WTC11 (cell line): Measurements from ENCODE around the gene CTIF. TPM values are rescaled to one million over a fixed set of nuclear protein-coding genes. Genes with fewer than 3 reads are reported as not detected.

Source experiments
- ATAC-seq: fragments of 200-7000 bp; cut with Tn5 transposase; 2 replicates; pipeline ENCODE4 v1.10.0; 2021; ENCODE audit warnings: mild to moderate bottlenecking, moderate library complexity
- CTCF ChIA-PET: fragments of 300-600 bp; sonication (Branson Sonifier 250); formaldehyde crosslinking; loops from one replicate; lab custom pipeline; 2021; ENCODE audit warnings: antibody characterized with exemption; lab: Charles Lee
- POLR2A ChIA-PET: fragments of 350-600 bp; sonication (Branson Sonifier 250); formaldehyde crosslinking; loops from one replicate; lab custom pipeline; 2021; ENCODE audit warnings: antibody characterized with exemption; lab: Charles Lee
- DNase-seq: peaks from one replicate; pipeline ENCODE4 v3.0.0; 2021; ENCODE audit warnings: low spot score
- H3K27ac Mint-ChIP-seq: 2 replicates; pipeline ENCODE4 v1.8.0; 2021; ENCODE audit warnings: mixed read lengths
- H3K27me3 Mint-ChIP-seq: 2 replicates; pipeline ENCODE4 v1.8.0; 2021; ENCODE audit warnings: low read depth, mild to moderate bottlenecking, moderate library complexity, mixed read lengths
- H3K36me3 Mint-ChIP-seq: 2 replicates; pipeline ENCODE4 v1.8.0; 2021; ENCODE audit warnings: mixed read lengths
- H3K4me1 Mint-ChIP-seq: 2 replicates; pipeline ENCODE4 v1.8.0; 2022; ENCODE audit warnings: mixed read lengths
- H3K4me3 Mint-ChIP-seq: 2 replicates; pipeline ENCODE4 v1.8.0; 2021; ENCODE audit warnings: mild to moderate bottlenecking, moderate library complexity, mixed read lengths
- H3K9me3 Mint-ChIP-seq: 2 replicates; pipeline ENCODE4 v1.8.0; 2021; ENCODE audit warnings: mixed read lengths
- AFF4 ChIP-seq: sonication (generic); formaldehyde crosslinking; IDR thresholded peaks from 2 replicates; pipeline ENCODE4 v1.8.1; 2023; ENCODE audit warnings: mild to moderate bottlenecking, missing genetic modification reagents, borderline replicate concordance
- ATF1 ChIP-seq: sonication (generic); formaldehyde crosslinking; IDR thresholded peaks from 2 replicates; pipeline ENCODE4 v1.8.1; 2023; ENCODE audit warnings: mild to moderate bottlenecking, moderate library complexity, missing genetic modification reagents
- CREB1 ChIP-seq: sonication (generic); formaldehyde crosslinking; IDR thresholded peaks from 2 replicates; pipeline ENCODE4 v1.8.0; 2023; ENCODE audit warnings: mild to moderate bottlenecking, missing genetic modification reagents
- CREM ChIP-seq: sonication (generic); formaldehyde crosslinking; IDR thresholded peaks from 2 replicates; pipeline ENCODE4 v1.8.1; 2022; ENCODE audit warnings: mild to moderate bottlenecking, missing genetic modification reagents, moderate library complexity
- ETV6 ChIP-seq: sonication (generic); formaldehyde crosslinking; IDR thresholded peaks from 2 replicates; pipeline ENCODE4 v1.8.1; 2022; ENCODE audit warnings: mild to moderate bottlenecking, missing genetic modification reagents
- FOXP4 ChIP-seq: sonication (generic); formaldehyde crosslinking; IDR thresholded peaks from 2 replicates; pipeline ENCODE4 v1.8.0; 2022; ENCODE audit warnings: mild to moderate bottlenecking, missing genetic modification reagents
- GABPB1 ChIP-seq: sonication (generic); formaldehyde crosslinking; IDR thresholded peaks from 2 replicates; pipeline ENCODE4 v1.8.1; 2023; ENCODE audit warnings: mild to moderate bottlenecking, missing genetic modification reagents
- IRF2 ChIP-seq: sonication (generic); formaldehyde crosslinking; IDR thresholded peaks from 2 replicates; pipeline ENCODE4 v1.8.0; 2022; ENCODE audit warnings: low read depth, missing genetic modification reagents, borderline replicate concordance
- JAZF1 ChIP-seq: fragments of 250-450 bp; sonication (Bioruptor Pico); IDR thresholded peaks from 2 replicates; pipeline ENCODE4 v1.9.0; 2021; ENCODE audit warnings: moderate library complexity, mild to moderate bottlenecking, inconsistent platforms
- NFATC4 ChIP-seq: fragments of 250-450 bp; sonication (Bioruptor Pico); IDR thresholded peaks from 2 replicates; pipeline ENCODE4 v1.9.0; 2021; ENCODE audit warnings: mild to moderate bottlenecking
- NFE2L1 ChIP-seq: sonication (generic); formaldehyde crosslinking; IDR thresholded peaks from 2 replicates; pipeline ENCODE4 v1.8.1; 2023; ENCODE audit warnings: missing genetic modification reagents
- TP53 ChIP-seq: sonication (generic); formaldehyde crosslinking; IDR thresholded peaks from 2 replicates; pipeline ENCODE4 v1.8.1; 2023; ENCODE audit warnings: mild to moderate bottlenecking, missing genetic modification reagents
- USF2 ChIP-seq: sonication (generic); formaldehyde crosslinking; IDR thresholded peaks from 2 replicates; pipeline ENCODE4 v1.8.1; 2023; ENCODE audit warnings: mild to moderate bottlenecking, missing genetic modification reagents, moderate library complexity
- ZNF121 ChIP-seq: sonication (generic); formaldehyde crosslinking; IDR thresholded peaks from 2 replicates; pipeline ENCODE4 v1.8.0; 2023; ENCODE audit warnings: missing genetic modification reagents
- ZNF263 ChIP-seq: sonication (generic); formaldehyde crosslinking; IDR thresholded peaks from 2 replicates; pipeline ENCODE4 v1.8.1; 2022; ENCODE audit warnings: low read depth, mild to moderate bottlenecking, moderate library complexity, missing genetic modification reagents
- ZNF416 ChIP-seq: fragments of 250-450 bp; sonication (Bioruptor Pico); IDR thresholded peaks from 2 replicates; pipeline ENCODE4 v1.9.0; 2021; ENCODE audit warnings: mild to moderate bottlenecking, inconsistent platforms
- ZNF425 ChIP-seq: fragments of 250-450 bp; sonication (Bioruptor Pico); conservative IDR thresholded peaks from 2 replicates; pipeline ENCODE4 v1.9.0; 2021; ENCODE audit warnings: mild to moderate bottlenecking
- ZNF532 ChIP-seq: fragments of 250-450 bp; sonication (Bioruptor Pico); IDR thresholded peaks from 2 replicates; pipeline ENCODE4 v1.9.0; 2021; ENCODE audit warnings: mild to moderate bottlenecking, borderline replicate concordance
- ZNF671 ChIP-seq: fragments of 250-450 bp; sonication (Bioruptor Pico); IDR thresholded peaks from 2 replicates; pipeline ENCODE4 v1.8.0; 2021; ENCODE audit warnings: mild to moderate bottlenecking
- ZSCAN18 ChIP-seq: fragments of 250-450 bp; sonication (Bioruptor Pico); IDR thresholded peaks from 2 replicates; pipeline ENCODE4 v2.1.2; 2022; ENCODE audit warnings: mild to moderate bottlenecking, moderate library complexity
- total RNA-seq: library from RNA; stranded (reverse); gene quantifications from 3 replicates; pipeline ENCODE4 v1.2.3, GENCODE V29; 2021

The CTIF gene
- total RNA-seq, 1 experiment from 2014 or later = 28.5 TPM

- no peak for TF ChIP-seq AFF4 (CRISPR knock-in tag)
- TF ChIP-seq ZNF416 = no peak
- no peak for TF ChIP-seq CREM (CRISPR knock-in tag)
- TF ChIP-seq ZNF532 (CRISPR knock-in tag) = no peak
- TF ChIP-seq ATF1 (CRISPR knock-in tag) = no peak
- TF ChIP-seq GABPB1 (CRISPR knock-in tag) = no peak
- TF ChIP-seq JAZF1 (CRISPR knock-in tag) = no peak
- no peak for TF ChIP-seq ETV6 (CRISPR knock-in tag)
- no peak for TF ChIP-seq NFATC4
- TF ChIP-seq ZNF425 (CRISPR knock-in tag) = no peak
- no peak for TF ChIP-seq ZNF121 (CRISPR knock-in tag)
- TF ChIP-seq ZNF671 (CRISPR knock-in tag) = no peak
- TF ChIP-seq ZNF263 (CRISPR knock-in tag) = no peak
- TF ChIP-seq CREB1 = no peak
- TF ChIP-seq NFE2L1 (CRISPR knock-in tag) = no peak
- TF ChIP-seq FOXP4 (CRISPR knock-in tag) = no peak
- TF ChIP-seq TP53 (CRISPR knock-in tag) = no peak
- TF ChIP-seq ZSCAN18 (CRISPR knock-in tag) = no peak
- no peak for TF ChIP-seq USF2 (CRISPR knock-in tag)
- no peak for TF ChIP-seq IRF2 (CRISPR knock-in tag)
- peaks cover 3% of the 10 kb centered on the region for H3K9me3 Mint-ChIP-seq
- no peak overlapping the region for H3K4me3 Mint-ChIP-seq
- no peak overlapping the region for H3K27ac Mint-ChIP-seq
- peaks cover 2% of the 10 kb centered on the region for H3K36me3 Mint-ChIP-seq
- CTCF ChIA-PET = no interaction called here
- peaks cover 20% of the 10 kb centered on the region for H3K4me1 Mint-ChIP-seq
- H3K27me3 Mint-ChIP-seq = no peaks in the 10 kb centered on the region
- ATAC-seq = no peak
- no peak for DNase-seq
- POLR2A ChIA-PET = no interaction called here
Observed at GRCh38 chr18:48583573-48583972, 44.7 kb downstream of the CTIF start.
